HG03378 (cell line): Measurements from ENCODE around the gene CMSS1.
"Not testable (repeated sequence)": the region's sequence is repeated elsewhere in the genome, so short reads cannot be mapped to it uniquely, and the experiment has no call there.

Experiments
- ATAC-seq: cut with Tn5 transposase; IDR thresholded peaks from one replicate; pipeline ENCODE4 v1.9.1; 2021; ENCODE audit warnings: mild to moderate bottlenecking, moderate library complexity; ENCODE audit not compliant: unreplicated experiment

CMSS1 gene

DNA sequence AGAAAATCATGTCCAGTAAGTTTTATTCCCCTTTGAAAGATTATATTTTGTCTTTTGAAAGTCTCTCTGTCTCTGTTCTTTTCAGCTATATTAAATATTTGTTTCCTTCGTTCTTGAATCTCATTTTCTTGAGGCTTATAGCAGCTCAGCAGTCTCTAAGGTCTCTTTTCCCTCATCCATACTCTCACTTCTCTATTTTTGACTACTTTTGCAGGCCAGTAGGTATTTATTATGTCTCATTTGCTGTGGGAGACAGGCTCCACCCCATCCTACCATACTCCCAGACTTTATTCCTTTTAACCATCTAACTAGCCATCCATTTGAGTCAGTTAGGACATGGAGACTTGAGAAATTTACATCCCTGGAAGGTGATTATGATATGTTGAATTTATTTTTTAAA is 225.6 kb downstream of the CMSS1 start:
- no peak for ATAC-seq

DNA sequence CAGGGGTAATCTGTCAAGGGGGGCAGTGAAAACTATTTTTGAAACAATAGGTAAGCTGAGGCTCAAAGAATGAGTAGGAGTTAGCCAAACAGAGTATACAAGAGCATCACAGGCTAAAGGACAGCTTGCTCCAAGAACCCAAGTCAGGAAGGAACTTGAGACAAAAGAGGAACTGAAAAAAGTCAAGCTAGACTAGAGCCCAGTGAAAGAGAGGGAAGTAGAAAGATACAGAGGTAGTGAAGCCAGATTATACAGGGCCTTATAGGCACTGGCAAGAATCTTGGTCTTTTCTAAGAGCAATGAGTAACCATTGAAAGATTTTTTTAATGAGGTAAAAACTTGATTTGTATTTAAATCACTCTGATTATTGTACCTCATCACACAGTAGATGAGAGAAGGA is 226.7 kb downstream of the CMSS1 start:
- peak; percentile 86 for ATAC-seq

DNA sequence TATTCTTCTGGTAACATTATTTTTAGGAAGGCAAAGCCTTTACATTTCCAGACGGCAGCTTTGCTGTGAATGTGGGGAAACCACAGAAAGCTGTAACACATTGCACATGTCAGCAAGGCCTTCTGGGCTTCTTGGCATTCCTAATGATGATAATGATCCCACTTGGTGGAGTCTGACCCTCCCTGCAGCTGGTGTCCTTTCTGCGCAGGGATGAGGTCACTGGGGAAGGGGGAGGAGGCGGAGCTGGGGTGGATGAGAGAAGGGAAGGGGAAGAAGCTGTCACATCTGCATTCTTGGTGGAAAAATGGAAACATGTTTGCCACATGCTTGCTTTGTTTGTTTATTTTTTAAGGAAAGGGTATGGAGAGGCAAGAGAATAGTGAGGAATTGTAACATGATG is 228.0 kb downstream of the CMSS1 start:
- ATAC-seq, result no peak

DNA sequence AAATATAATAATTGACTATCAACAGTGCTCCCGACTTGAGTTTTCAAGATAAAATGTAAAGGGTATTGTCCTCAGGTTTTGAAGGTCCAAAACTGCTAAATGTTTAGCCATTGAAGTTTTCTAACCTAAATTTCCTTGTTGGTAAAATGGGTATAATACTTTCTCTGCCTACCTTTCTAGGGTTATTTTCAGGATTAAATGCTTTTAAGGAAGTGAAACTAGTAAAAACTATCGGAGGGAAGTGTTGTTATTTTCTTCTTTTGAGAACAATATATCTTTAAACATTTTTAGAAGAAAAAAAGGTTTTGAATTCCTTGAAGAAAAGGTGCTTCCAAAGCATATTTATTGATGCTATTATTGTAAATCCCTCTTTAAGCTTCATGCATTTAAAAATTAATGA is 229.3 kb downstream of the CMSS1 start:
- ATAC-seq, result no peak

DNA sequence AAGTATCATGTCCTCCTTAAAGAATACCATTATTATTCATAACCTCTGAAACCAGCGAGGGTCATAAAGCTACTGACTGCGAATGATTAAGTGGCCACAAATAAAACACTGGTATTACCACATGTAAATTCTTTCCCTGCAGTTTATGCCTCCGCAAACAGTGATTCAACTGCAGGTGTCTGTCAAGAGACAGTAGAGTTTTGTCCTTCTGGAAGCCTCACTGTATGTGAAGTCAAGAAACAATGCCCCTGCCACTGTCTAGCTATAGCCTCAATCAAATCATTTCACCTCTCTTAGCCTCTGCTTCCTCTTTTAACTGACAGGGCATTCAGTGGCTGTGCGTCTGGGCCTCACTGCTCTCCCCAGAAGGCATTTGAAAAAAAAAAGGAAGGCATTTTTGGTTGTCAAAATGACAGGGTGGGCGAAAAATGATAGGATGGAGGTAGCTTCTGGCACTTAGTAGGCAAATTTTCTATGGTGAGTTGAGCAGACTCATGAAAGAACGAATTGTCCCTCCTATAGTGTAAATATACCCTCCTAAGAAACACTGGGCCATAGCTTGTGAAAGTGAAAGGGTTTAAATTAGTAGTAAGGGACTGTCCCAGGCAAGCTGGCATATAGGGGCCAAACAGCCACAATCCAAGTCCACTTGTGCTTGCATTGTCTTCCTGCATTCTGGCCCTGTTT is 229.9 kb downstream of the CMSS1 start:
- peak; percentile 74 for ATAC-seq

DNA sequence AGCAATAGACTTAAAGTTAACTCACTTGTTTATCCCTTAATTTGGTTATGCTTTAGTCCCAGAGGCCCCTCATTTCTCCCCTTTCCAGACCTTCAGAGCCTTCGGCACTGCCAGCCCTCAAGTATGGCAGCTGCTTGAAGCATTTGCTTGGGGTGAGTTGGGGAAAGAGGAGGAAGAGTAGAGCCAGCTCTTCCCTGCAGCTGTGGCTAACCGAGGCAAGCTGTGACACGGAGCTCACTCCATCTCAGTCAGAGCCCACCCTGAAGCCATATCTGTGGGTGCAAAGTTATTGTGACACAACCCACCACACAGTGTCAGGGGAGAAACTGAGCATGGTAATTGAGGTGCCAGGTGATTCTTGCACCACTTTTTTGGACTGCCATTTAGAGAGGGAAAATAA is 230.6 kb downstream of the CMSS1 start:
- ATAC-seq, result no peak

DNA sequence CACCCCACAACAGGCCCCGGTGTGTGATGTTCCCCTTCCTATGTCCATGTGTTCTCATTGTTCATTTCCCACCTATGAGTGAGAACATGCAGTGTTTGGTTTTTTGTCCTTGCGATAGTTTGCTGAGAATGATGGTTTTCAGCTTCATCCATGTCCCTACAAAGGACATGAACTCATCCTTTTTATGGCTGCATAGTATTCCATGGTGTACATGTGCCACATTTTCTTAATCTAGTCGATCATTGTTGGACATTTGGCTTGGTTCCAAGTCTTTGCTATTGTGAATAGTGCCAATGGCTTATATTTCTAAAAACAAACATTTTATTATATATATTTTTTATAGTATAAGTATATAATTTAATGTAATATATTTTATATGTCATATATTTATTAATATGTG is 233.9 kb downstream of the CMSS1 start:
- ATAC-seq, result not testable (repeated sequence)

DNA sequence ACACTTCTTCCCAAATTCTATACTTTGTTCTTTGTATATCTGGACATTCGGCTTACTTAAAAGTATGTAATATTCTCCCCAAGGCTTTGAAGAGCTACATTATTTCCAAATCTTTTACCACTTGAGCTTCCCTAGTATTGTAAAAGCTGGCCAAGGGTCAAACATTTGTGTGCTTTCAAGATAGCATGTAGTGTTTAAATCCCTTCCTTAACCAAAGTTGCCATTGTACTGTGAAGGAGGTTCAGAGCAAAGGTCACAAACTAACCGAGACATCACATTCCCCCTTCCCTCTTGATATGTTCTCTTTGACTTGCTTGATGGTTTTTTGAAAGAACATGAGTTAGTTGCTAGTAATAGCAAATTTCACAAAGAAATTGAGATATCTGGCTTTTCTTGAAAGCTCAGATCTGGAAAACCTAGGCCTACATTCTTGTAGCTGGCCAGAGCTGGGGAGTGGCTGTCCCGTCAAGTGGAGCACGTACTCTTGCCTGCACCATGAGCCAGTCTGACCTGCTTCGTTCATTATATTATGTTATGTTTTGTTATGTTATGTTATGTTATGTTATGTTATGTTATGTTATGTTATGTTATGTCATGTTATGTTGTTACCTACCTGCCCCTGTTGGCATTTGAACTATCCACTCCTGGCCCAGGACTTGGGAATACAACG is 236.4 kb downstream of the CMSS1 start:
- no peak for ATAC-seq

DNA sequence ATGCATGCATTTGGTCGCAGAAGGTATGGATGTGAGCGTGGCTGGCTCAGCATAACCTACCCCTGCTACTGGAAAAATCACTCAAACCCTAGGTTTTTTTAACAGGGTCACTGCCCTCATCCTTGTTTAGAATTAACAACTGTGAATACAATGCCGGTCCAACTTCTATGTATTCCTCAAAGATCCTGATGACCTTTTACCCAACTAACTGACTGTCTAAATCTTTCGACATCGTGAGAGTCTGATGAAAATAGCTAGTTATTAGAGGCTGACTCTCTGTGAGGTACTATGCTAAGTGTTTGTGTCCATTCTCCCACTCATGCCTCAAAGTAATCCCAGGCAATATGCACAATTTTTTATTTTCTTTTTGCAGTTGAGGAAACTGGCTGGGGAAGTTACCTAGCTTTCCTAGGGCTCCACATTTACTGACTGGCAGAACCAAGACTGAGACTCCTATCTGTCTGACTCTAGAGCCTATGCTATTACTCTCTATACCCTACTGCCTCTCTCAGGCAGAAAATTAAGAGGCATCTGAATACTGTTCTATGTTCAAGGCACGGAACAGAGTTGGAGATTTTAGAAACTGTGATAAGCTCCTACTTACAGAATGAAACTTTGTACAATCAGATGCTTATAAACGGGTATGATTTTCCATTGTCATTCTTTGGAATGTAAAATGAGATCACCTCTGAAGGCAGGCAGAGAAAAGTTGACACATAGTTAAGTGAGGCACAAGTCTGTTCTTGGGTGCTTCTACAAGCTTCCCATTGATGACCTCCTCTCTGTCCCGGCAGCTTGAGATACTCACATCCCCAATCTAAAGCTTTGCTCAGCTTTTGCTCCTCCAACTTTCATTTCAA is 240.3 kb downstream of the CMSS1 start:
- no peak for ATAC-seq

DNA sequence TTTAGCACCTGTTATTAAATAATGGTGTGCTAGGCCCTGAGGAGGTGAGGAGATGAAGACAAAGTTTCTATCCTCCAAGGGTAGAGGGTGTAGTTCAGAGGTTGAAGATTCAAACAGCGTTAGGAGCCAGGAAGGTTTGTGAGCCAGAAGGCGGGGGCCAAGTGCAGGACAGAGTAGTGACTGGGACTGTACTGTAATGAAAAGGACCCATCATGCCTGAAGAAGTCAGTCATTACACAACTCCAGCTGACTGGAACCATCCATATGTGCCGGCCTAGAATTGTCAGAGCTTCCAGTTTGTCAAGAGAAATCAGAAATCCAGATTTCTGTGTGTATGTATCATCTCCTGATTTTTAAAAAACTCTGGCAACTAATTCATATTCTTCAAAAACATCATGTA is 241.8 kb downstream of the CMSS1 start:
- ATAC-seq, result no peak

DNA sequence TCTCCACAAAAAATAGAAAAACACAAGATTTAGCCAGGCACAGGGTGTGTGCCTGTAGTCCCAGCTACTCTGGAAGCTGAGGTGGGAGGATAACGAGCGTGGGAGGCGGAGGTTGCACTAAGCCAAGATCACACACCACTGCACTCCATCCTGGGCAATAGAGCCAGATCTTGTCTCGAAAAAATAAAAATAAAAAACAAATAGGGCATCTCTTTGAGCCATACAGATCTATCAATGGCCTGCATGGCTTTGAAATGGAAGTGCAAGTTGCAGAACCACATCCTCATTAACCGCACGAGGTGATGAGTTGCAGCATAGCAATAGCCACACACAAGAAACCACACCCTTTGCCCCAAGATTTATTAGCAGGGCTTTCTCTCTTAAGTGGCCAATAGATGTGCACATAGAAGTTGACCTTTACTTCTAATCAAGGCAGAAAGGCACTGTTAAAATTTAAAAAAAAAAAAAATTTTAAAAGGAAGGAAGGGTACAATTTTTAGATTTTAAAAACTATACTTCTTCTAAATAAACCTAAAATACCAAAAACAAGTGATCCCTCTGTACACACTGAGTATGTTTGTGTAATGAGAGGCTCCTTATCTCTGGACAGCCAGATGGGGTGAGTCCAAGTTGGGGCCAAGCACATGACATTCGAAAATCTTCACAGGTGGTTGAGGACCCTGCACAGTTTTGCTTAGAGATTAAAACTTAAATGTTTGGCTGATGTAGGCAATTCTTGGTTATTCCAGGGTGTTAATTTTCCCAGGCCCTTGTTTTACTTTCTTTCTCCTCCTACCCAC is 243.2 kb downstream of the CMSS1 start:
- ATAC-seq, result peak; percentile 61

DNA sequence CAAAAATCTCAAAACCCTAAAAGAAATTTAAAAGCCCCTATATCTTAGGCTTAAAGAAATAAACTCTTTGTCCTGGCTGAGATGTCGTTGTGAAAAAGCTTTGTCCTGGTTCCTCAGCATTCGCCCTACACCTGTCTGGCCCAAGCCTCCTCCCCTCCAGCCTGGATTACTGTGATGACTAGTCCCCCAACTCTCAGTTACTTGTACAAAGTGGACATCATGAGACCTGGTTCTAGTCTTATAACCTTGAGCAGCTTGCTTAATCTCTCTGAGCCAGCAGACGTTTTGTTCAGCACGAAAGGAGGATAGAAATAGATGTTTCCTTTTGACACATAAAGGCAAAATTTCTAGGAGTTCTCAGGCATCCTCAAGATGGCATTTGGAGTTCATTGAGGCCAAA is 245.0 kb downstream of the CMSS1 start:
- ATAC-seq, result no peak

DNA sequence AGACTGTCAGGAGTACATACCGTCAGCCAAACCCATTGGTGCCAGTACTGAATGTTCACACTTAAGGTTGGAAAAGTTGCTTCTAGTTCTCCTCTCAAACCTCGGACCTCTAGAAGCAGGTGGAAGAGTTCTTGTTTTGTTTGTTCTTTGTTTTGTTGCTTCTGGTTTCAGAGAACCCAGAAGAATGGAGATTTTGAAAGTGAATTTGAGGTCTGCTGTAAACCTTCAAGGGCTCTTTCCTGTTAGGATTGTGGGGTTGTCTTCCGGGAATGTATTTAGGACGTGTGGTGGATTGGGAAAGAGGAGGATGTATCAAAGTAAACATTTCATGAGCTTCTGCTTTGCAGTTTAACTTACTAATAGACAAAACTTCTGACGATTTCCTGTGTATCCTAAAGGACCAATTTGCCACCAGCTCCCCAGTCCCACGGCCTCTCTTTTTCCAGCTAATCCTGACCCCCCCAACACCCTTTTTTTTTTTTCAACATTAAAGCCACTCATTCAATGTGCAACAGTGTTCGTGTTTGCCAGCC is 246.3 kb downstream of the CMSS1 start:
- ATAC-seq, result no peak

DNA sequence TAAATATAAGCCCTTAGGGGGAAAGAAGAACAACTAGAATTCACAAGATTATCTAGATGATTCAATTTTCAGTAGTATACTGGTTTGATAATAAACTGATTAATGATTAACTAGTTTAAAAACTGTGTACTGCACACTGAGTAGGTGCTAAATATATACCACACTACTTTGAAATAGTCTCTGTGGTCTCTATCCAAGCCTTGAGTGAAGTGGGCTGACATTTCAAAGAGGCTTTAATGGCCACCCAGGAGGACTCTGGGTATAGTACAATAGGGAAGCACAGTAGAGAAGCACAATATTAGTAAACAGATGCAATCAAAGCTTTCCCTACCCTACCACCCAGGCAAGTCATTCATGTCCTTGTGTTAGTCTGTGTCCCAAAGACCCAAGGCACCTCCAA is 249.9 kb downstream of the CMSS1 start:
- ATAC-seq, result no peak

DNA sequence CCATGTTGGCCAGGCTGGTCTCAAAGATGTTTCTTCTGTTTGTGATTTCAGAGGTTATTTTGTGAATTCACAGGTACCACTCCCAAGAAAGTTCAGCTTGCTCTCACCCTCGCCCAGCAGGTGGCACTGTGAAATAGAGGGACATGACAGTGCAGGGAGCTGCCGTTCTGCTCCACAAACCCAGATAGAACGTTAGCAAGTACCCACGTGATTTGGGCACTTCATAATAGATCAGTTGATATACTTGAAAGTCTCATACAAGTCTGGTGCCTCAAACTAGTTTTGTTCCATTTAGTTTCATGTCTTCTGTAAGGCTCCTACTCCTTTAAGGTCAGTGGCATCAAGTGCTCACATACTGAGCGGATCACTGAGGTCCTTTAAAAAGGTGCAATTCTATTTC is 251.2 kb downstream of the CMSS1 start:
- peak; percentile 65 for ATAC-seq

DNA sequence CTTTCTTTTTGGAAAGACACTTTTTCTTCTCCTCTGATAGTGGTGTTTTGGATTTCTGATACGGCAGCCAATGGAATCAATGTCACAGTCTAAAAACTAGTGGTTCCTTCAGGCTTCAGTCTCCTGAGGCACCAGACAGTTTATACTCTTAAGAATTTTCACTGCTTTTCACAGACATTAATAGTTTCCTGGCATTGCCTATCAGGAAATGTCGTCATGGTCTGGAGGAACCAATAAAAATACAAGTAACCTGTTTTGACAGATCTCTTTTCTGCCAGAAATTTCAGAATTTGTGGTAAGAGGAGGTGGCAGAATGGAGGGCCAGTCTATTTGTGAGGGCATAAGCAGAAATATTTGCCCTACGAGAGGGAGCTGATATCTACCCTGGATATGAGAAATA is 251.8 kb downstream of the CMSS1 start:
- no peak for ATAC-seq

DNA sequence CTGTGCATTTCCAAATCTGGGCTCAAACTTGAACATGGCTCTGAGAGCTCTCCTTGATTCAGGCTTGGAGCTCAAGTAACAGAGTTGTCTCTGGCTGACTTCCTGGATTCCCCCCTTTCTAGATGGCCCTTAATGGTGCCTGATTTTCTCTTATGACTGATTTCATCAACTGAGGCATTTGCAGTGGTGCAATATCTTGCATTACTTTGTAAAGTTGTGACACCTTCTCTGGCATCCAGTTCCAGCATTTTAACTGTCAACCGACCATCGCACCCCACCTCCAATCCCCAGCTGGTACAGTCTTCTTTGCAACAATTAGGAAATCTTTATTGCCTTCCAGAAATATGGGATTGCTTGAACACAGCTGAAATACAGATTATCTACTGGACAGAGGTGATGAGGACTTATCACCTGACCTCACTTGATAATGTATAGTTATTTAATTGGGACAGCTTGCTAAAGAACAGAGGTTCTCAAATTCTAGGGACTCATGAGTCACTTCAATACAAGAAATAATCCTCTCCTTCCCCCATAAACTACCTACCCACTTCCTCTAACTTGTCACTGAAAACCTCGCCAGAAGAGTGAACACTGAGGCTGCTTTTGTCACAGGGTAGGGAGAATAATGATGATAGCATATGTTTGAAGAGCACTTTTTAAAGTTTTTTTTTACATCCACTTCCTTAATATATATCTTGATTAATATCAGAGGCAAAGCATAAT is 254.8 kb downstream of the CMSS1 start:
- peak; percentile 53 for ATAC-seq

DNA sequence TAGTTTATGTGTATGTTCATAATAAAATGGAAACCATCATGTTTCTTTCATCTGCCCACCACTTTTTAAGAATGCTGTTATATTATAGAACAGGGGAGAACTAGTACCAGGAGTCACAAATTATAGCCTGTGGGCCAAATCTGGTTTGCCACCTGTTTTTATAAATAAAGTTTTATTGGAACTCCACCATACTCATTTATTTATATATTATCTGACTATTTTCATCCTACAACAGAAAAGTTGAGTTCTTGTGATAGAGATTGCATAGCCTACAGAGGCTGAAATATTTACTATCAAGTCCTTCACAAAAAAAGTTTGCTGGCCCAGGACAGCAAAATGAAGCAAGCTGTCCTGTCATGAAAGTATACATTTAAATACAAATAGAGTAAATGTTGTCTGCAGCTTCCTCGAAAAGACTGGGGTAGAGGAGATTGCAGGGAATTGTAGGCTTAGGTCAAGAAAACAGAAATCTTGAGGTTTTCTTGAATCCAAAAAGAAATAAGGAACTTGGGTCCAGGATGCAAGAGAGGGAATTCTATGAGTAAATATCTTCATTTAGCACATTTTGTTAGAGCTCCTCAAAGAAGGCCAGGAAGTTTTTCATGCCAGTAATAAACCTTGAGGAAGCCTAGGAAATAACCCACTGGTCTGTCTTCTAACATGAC is 255.5 kb downstream of the CMSS1 start:
- no peak for ATAC-seq

DNA sequence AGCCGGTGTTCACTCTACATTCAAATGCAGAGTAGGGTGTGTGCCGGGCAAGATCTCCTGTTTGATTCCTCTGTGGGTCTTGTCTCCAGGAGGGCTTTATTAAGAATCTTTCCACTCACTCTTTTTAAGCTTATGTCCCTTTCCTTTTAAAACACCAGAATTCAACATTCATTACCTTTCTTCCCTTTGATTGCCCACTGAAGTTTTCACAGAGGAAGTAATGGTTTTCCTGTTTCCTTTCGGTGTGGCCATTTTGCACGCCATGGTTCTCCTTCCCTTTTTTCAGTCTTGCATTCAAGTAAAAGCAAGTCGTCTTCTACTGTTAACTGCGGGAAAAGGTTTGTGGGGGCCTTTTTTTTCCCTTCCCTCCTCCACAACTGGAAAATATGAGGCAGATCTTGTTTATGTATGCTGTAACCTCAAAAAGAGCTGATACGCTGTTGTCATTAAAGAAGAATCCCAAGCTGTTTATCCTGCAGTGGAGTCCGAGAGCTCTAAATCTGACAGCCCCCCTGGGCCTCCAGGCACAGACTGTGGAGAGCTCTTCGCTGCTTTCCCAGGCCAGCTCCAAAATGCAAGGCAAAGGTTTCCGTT is 256.1 kb downstream of the CMSS1 start:
- peak; percentile 36 for ATAC-seq
